Measurements from ENCODE around the gene PPP1R14D.

The PPP1R14D gene

GRCh38 chr15:40854161-40854560 is 25.7 kb upstream of the PPP1R14D start:
- Histone ChIP-seq H3K9me2 (replicated peaks; ENCODE audit: insufficient read depth, low read length) (no peaks in the 10 kb centered on the region), H3K9me3 (replicated peaks; ENCODE audit: insufficient read depth, low read length) (no peaks in the 10 kb centered on the region), H4K20me1 (ENCODE audit: insufficient read depth, low read length) (no peaks in the 10 kb centered on the region), H3K4me1 (ENCODE audit: low read length) (no peaks in the 10 kb centered on the region), H3F3A (ENCODE audit: insufficient read depth, low read length) (no peaks in the 10 kb centered on the region), H3K4me2 (ENCODE audit: low read depth, low read length) (no peak overlapping the region), H3K4me3 (ENCODE audit: low read length) (no peak overlapping the region), H3K27me3 (replicated peaks; ENCODE audit: insufficient read depth, low read length) (no peaks in the 10 kb centered on the region), H3K27ac (ENCODE audit: low read length) (no peak overlapping the region), H3K36me3 (replicated peaks; ENCODE audit: insufficient read depth, low read length) (no peaks in the 10 kb centered on the region), H3K9ac (ENCODE audit: low read length) (no peak overlapping the region), H2AFZ (ENCODE audit: low read length) (no peak overlapping the region), H3K79me2 (ENCODE audit: low read length) (peaks cover 16% of the 10 kb centered on the region; the same call in 1 of the 2 replicates)
- no peak for TF ChIP-seq CTCF (IDR thresholded peaks at IDR 0.05; ENCODE audit: low read length)
- no peak for TF ChIP-seq EZH2phosphoT487 (IDR thresholded peaks at IDR 0.05; ENCODE audit: low read length)
- TF ChIP-seq EZH2 (optimal IDR thresholded peaks at IDR 0.05; ENCODE audit: low read depth, low read length), result no peak
- DNase-seq, result no peak

GRCh38 chr15:40853241-40853890 is 24.9 kb upstream of the PPP1R14D start:
- TF ChIP-seq CTCF (IDR thresholded peaks at IDR 0.05; ENCODE audit: low read length), result no peak
- TF ChIP-seq EZH2phosphoT487 (IDR thresholded peaks at IDR 0.05; ENCODE audit: low read length), result no peak
- TF ChIP-seq EZH2 (optimal IDR thresholded peaks at IDR 0.05; ENCODE audit: low read depth, low read length), result no peak

GRCh38 chr15:40852529-40852928 is 24.0 kb upstream of the PPP1R14D start:
- Histone ChIP-seq H3K4me3 (ENCODE audit: low read length) (no peak overlapping the region), H4K20me1 (ENCODE audit: insufficient read depth, low read length) (no peaks in the 10 kb centered on the region), H3K9me3 (replicated peaks; ENCODE audit: insufficient read depth, low read length) (no peaks in the 10 kb centered on the region), H3K36me3 (replicated peaks; ENCODE audit: insufficient read depth, low read length) (no peaks in the 10 kb centered on the region), H3K4me2 (ENCODE audit: low read depth, low read length) (no peak overlapping the region), H3K79me2 (ENCODE audit: low read length) (peaks cover 30% of the 10 kb centered on the region), H3K9me2 (replicated peaks; ENCODE audit: insufficient read depth, low read length) (no peaks in the 10 kb centered on the region), H3F3A (ENCODE audit: insufficient read depth, low read length) (no peaks in the 10 kb centered on the region), H3K4me1 (ENCODE audit: low read length) (peaks cover 2% of the 10 kb centered on the region; the same call in 1 of the 2 replicates), H3K27ac (ENCODE audit: low read length) (no peak overlapping the region), H3K9ac (ENCODE audit: low read length) (no peak overlapping the region), H2AFZ (ENCODE audit: low read length) (no peak overlapping the region), H3K27me3 (replicated peaks; ENCODE audit: insufficient read depth, low read length) (no peaks in the 10 kb centered on the region)
- no peak for DNase-seq
- TF ChIP-seq CTCF (IDR thresholded peaks at IDR 0.05; ENCODE audit: low read length), result no peak
- no peak for TF ChIP-seq EZH2 (optimal IDR thresholded peaks at IDR 0.05; ENCODE audit: low read depth, low read length)
- TF ChIP-seq EZH2phosphoT487 (IDR thresholded peaks at IDR 0.05; ENCODE audit: low read length), result no peak

More at GRCh38 chr15:40853241-40853890, 24.9 kb upstream of the PPP1R14D start:
- no peak for DNase-seq
- Histone ChIP-seq H3K9ac (ENCODE audit: low read length) (no peak overlapping the region), H3K27ac (ENCODE audit: low read length) (no peak overlapping the region), H3K79me2 (ENCODE audit: low read length) (peaks cover 22% of the 10 kb centered on the region), H3K27me3 (replicated peaks; ENCODE audit: insufficient read depth, low read length) (no peaks in the 10 kb centered on the region), H4K20me1 (ENCODE audit: insufficient read depth, low read length) (no peaks in the 10 kb centered on the region), H3K4me1 (ENCODE audit: low read length) (no peaks in the 10 kb centered on the region), H3K4me2 (ENCODE audit: low read depth, low read length) (no peak overlapping the region), H3K4me3 (ENCODE audit: low read length) (no peak overlapping the region), H3K36me3 (replicated peaks; ENCODE audit: insufficient read depth, low read length) (no peaks in the 10 kb centered on the region), H3F3A (ENCODE audit: insufficient read depth, low read length) (no peaks in the 10 kb centered on the region), H2AFZ (ENCODE audit: low read length) (no peak overlapping the region), H3K9me3 (replicated peaks; ENCODE audit: insufficient read depth, low read length) (no peaks in the 10 kb centered on the region), H3K9me2 (replicated peaks; ENCODE audit: insufficient read depth, low read length) (no peaks in the 10 kb centered on the region)

Measured in MM.1S (cell line).